ENCODE results near the gene POU2F1.

DNA sequence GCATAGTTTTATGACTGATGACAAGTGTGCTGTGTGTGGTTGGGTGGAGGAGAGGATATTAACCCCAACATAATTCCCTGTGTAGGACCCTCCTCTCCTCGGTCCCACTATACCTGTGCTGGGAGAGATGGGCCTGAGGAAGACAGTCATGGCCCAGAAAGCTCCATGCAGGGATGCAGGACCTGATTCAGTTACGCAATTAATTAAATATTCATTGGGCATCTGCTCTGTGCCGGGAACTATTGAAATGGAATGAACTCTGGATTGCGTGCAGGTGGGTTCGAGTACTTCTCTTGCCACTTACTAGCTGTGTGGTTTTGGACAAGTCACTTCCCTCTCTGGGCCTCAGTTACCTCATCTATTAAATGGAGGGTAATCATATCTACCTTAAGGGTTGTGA lies 223.1 kb downstream of the POU2F1 start:
- TF ChIP-seq POLR2A (IDR thresholded peaks at IDR 0.05) (no peak), POLR2AphosphoS5 (IDR thresholded peaks at IDR 0.05) (no peak)
